ENCODE data around the gene RPL36A. TPM values are rescaled to one million over a fixed set of nuclear protein-coding genes. Genes with fewer than 3 reads are reported as not detected.

RPL36A gene
- total and polyA plus RNA-seq, 4 donors = 123 to 519 (median 379) TPM

DNA sequence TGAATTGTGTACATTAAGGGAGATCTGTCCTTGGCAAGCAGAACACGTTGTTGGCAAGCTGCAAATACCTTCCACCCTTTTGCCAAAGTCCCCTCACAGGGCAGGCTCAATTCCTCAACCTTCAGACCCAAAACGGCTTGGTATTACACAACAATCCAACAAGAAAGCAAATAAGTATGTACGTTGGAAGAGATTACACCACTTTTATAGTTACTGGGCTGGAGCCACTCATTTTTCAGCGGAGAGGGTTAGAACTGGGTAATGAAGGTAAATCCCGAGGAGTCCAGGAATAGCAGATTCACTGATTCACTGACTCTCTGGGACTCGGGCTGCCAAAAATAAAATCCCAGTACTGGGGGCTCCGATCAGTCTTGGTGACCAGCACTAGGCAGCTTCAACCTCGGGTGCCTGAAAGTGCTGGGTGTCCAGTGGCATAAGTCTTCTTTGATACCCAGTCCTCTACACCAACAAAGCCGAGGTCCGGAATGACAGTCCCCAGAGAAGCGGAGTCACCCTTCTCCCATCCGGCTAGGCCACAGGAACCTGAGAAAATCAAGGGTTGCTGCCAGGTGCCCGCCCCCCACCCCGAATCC is 42.9 kb upstream of the RPL36A start:
- DNase-seq (ENCODE audit: low spot score) = peak; percentile 34
- H3K4me3 ChIP-seq (ENCODE audit: low read depth in 1 of 3, low read length in 3 of 3) = peak overlapping the region; percentile 80 to 82 (median 82)
- no peaks in the 10 kb centered on the region for H3K27me3 ChIP-seq (ENCODE audit: control insufficient read depth in 4 of 4, insufficient read depth in 4 of 4, low read length in 3 of 4)
- peak overlapping the region; percentile 64 to 88 for H3K27ac ChIP-seq (ENCODE audit: low read depth in 1 of 2, low read length in 2 of 2)
- peaks cover 2 to 9% (median 4%) of the 10 kb centered on the region in 4 donors for H3K4me1 ChIP-seq (ENCODE audit: control insufficient read depth in 4 of 4, insufficient read depth in 4 of 4, low read length in 3 of 4)
- peaks cover 0 to 2% (median 0%) of the 10 kb centered on the region in 4 donors for H3K36me3 ChIP-seq (ENCODE audit: control insufficient read depth in 4 of 4, insufficient read depth in 3 of 4, low read depth in 1 of 4, low read length in 3 of 4)
- TF ChIP-seq, protein P1, sequence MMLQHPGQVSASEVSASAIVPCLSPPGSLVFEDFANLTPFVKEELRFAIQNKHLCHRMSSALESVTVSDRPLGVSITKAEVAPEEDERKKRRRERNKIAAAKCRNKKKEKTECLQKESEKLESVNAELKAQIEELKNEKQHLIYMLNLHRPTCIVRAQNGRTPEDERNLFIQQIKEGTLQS (IDR thresholded peaks at IDR 0.05) = no peak
- TF ChIP-seq HNF4A (conservative IDR thresholded peaks at IDR 0.05) = peak; percentile 78 to 83
- no peak for TF ChIP-seq FOXA1 (IDR thresholded peaks at IDR 0.05)
- peak in 1 of 2 donors; percentile 24 for TF ChIP-seq RXRA (IDR thresholded peaks at IDR 0.05)
- peak; percentile 30 for TF ChIP-seq SP1 (IDR thresholded peaks at IDR 0.05)
- TF ChIP-seq, protein P2, sequence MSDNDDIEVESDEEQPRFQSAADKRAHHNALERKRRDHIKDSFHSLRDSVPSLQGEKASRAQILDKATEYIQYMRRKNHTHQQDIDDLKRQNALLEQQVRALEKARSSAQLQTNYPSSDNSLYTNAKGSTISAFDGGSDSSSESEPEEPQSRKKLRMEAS (IDR thresholded peaks at IDR 0.05) = no peak
- H3K9ac ChIP-seq (ENCODE audit: low read depth in 1 of 2, low read length in 2 of 2) = peak overlapping the region; percentile 55 to 58
- under 1% methylated on average over 14 of the region's 14 CpGs for WGBS
- H3K9me3 ChIP-seq (ENCODE audit: control insufficient read depth in 4 of 4, low read length in 3 of 4) = no peaks in the 10 kb centered on the region

GRCh38 chrX:101348452-101349192 is 42.2 kb upstream of the RPL36A start, which contains the start of gene TIMM8A:
Gene TIMM8A, minus strand, starts transcription at chrX:101348742. Its CDS starts 78 bp downstream, at chrX:101348664.
- peak within 1 kb of the TSS; percentile 80 to 82 (median 82) for H3K4me3 ChIP-seq (ENCODE audit: low read depth in 1 of 3, low read length in 3 of 3)
- peaks cover 2 to 9% (median 4%) of the 10 kb centered on the region in 4 donors for H3K4me1 ChIP-seq (ENCODE audit: control insufficient read depth in 4 of 4, insufficient read depth in 4 of 4, low read length in 3 of 4)
- no peaks in the 10 kb centered on the region for H3K9me3 ChIP-seq (ENCODE audit: control insufficient read depth in 4 of 4, low read length in 3 of 4)
- H3K27ac ChIP-seq (ENCODE audit: low read depth in 1 of 2, low read length in 2 of 2) = peak within 1 kb of the TSS; percentile 64 to 88
- WGBS = under 1% methylated on average over 55 of the region's 55 CpGs
- H3K27me3 ChIP-seq (ENCODE audit: control insufficient read depth in 4 of 4, insufficient read depth in 4 of 4, low read length in 3 of 4) = no peaks in the 10 kb centered on the region
- H3K36me3 ChIP-seq (ENCODE audit: control insufficient read depth in 4 of 4, insufficient read depth in 3 of 4, low read depth in 1 of 4, low read length in 3 of 4) = peaks cover 0 to 1% (median 0%) of the 10 kb centered on the region in 4 donors
- peak; percentile 76 for DNase-seq (ENCODE audit: low spot score)
- peak within 1 kb of the TSS; percentile 55 to 58 for H3K9ac ChIP-seq (ENCODE audit: low read depth in 1 of 2, low read length in 2 of 2)
- TF ChIP-seq, protein P3, sequence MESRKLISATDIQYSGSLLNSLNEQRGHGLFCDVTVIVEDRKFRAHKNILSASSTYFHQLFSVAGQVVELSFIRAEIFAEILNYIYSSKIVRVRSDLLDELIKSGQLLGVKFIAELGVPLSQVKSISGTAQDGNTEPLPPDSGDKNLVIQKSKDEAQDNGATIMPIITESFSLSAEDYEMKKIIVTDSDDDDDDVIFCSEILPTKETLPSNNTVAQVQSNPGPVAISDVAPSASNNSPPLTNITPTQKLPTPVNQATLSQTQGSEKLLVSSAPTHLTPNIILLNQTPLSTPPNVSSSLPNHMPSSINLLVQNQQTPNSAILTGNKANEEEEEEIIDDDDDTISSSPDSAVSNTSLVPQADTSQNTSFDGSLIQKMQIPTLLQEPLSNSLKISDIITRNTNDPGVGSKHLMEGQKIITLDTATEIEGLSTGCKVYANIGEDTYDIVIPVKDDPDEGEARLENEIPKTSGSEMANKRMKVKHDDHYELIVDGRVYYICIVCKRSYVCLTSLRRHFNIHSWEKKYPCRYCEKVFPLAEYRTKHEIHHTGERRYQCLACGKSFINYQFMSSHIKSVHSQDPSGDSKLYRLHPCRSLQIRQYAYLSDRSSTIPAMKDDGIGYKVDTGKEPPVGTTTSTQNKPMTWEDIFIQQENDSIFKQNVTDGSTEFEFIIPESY (IDR thresholded peaks at IDR 0.05) = no peak
- TF ChIP-seq SP1 (IDR thresholded peaks at IDR 0.05) = peak; percentile 8
- TF ChIP-seq, protein P2 (IDR thresholded peaks at IDR 0.05) = peak; percentile 31
- peak; percentile 43 to 88 for TF ChIP-seq GABPA (IDR thresholded peaks at IDR 0.05 in 1 of 2, conservative IDR thresholded peaks at IDR 0.05 in 1 of 2)

GRCh38 chrX:101349193-101349562 is 41.6 kb upstream of the RPL36A start:
- Histone ChIP-seq H3K9me3 (ENCODE audit: control insufficient read depth in 4 of 4, low read length in 3 of 4) (no peaks in the 10 kb centered on the region), H3K27ac (ENCODE audit: low read depth in 1 of 2, low read length in 2 of 2) (no peak overlapping the region), H3K9ac (ENCODE audit: low read depth in 1 of 2, low read length in 2 of 2) (no peak overlapping the region), H3K27me3 (ENCODE audit: control insufficient read depth in 4 of 4, insufficient read depth in 4 of 4, low read length in 3 of 4) (no peaks in the 10 kb centered on the region), H3K4me3 (ENCODE audit: low read depth in 1 of 3, low read length in 3 of 3) (peak overlapping the region in 2 of 3 donors; percentile 82), H3K36me3 (ENCODE audit: control insufficient read depth in 4 of 4, insufficient read depth in 3 of 4, low read depth in 1 of 4, low read length in 3 of 4) (no peaks in the 10 kb centered on the region), H3K4me1 (ENCODE audit: control insufficient read depth in 4 of 4, insufficient read depth in 4 of 4, low read length in 3 of 4) (peaks cover 2 to 9% (median 4%) of the 10 kb centered on the region in 4 donors)
- no peak for DNase-seq (ENCODE audit: low spot score)
- WGBS = 39% methylated on average over 4 of the region's 4 CpGs
- TF ChIP-seq HNF4G (IDR thresholded peaks at IDR 0.05) = no peak
- TF ChIP-seq, protein P1 (IDR thresholded peaks at IDR 0.05) = no peak
- TF ChIP-seq TAF1 (conservative IDR thresholded peaks at IDR 0.05) = no peak
- TF ChIP-seq YY1 (IDR thresholded peaks at IDR 0.05) = no peak
- no peak for TF ChIP-seq REST (IDR thresholded peaks at IDR 0.05)
- TF ChIP-seq FOXA2 (IDR thresholded peaks at IDR 0.05) = no peak
- no peak for TF ChIP-seq RXRA (IDR thresholded peaks at IDR 0.05)
- TF ChIP-seq, protein P2 (IDR thresholded peaks at IDR 0.05) = no peak
- TF ChIP-seq, protein P4, sequence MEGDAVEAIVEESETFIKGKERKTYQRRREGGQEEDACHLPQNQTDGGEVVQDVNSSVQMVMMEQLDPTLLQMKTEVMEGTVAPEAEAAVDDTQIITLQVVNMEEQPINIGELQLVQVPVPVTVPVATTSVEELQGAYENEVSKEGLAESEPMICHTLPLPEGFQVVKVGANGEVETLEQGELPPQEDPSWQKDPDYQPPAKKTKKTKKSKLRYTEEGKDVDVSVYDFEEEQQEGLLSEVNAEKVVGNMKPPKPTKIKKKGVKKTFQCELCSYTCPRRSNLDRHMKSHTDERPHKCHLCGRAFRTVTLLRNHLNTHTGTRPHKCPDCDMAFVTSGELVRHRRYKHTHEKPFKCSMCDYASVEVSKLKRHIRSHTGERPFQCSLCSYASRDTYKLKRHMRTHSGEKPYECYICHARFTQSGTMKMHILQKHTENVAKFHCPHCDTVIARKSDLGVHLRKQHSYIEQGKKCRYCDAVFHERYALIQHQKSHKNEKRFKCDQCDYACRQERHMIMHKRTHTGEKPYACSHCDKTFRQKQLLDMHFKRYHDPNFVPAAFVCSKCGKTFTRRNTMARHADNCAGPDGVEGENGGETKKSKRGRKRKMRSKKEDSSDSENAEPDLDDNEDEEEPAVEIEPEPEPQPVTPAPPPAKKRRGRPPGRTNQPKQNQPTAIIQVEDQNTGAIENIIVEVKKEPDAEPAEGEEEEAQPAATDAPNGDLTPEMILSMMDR (IDR thresholded peaks at IDR 0.05; ENCODE audit: low read depth, low read length, missing input control) = no peak
- no peak for TF ChIP-seq HNF4A (conservative IDR thresholded peaks at IDR 0.05)

Data from liver (tissue), 9 donors.